Measurements from ENCODE around the gene GGN.
"Not testable (repeated sequence)": the region's sequence is repeated elsewhere in the genome, so short reads cannot be mapped to it uniquely, and the experiment has no call there.

The GGN gene

DNA sequence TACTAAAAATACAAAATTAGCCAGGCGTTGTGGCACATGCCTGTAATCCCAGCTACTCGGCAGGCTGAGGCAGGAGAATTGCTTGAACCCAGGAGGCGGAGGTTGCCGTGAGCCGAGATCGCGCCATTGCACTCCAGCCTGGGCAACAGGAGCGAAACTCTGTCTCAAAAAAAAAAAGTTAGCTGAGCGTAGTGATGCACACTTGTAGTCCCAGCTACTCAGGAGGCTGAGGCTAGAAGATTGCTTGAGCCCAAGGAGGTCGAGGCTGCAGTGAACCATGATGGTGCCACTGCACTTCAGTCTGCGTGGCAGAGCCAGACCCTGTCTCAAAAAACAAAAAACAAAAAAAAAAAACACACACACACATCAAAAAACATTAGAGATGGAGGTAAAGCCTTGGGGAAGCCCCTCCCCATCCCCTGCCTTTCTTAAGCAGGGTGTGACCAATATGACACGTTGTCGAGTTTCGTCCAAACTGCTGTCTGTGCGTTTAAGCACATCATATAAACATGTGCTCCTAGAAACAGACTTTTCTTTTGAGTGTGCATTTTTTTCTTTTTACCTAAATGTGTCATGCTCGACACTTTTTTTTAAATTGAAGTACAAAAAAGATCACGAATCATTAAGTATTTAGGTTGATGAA lies 39.3 kb upstream of the GGN start:
- not testable (repeated sequence) for H3K14ac ChIP-seq (ENCODE audit: low read length); H3K9me3 ChIP-seq (replicated peaks in 1 of 2; ENCODE audit: control insufficient read depth in 2 of 2, insufficient read depth in 1 of 2, low read depth in 1 of 2, low read length in 2 of 2)

DNA sequence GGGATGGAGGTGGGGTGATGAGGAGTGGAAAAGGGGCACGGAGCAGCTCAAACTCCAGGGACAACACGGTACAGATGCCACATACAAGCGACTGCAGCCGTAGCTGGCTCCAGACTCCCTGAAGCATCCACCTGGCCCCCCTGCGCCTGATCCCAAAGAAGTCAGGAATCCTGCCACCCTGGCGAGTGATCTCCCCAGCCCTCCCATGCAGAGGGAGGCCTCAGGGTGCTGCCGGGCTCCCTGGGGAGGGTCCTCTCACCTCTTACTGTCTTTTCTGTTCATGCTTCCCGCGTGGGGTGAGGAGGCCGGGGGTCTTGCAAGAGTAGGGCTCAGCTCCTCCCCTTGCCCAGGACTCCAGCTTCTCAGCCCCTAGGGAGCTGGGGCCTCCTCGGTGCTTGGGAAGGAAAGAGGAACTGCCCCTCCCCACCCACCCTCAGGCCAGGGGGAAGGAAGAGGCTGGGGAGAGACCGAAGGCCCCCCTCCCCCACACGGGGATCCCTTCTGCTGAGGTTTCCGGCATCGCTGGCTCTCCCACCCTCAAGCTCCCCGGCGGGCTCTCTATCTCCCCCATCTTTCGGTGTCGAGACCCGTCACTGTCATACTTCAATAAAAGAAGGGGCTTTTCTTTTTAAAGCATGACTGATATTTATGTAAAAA lies 38.1 kb upstream of the GGN start, which contains the start of gene RASGRP4:
Gene RASGRP4, minus strand, starts transcription at position 410 of the 657 bp plus-strand sequence. Its CDS starts 128 bp downstream, at position 282.
- Histone ChIP-seq H3K18ac (ENCODE audit: low read length) (peak within 1 kb of the TSS; percentile 9), H3K27ac (replicated peaks; ENCODE audit: low read length) (no peak within 1 kb of the TSS), H3K23ac (ENCODE audit: low read depth, low read length, poor library complexity) (no peak within 1 kb of the TSS), H3K4me2 (ENCODE audit: insufficient read depth, low read length, poor library complexity, severe bottlenecking) (no peak within 1 kb of the TSS), H2AFZ (ENCODE audit: low read length) (peak within 1 kb of the TSS; percentile 64), H3K4me3 (ENCODE audit: low read length in 2 of 2) (no peak within 1 kb of the TSS), H4K8ac (ENCODE audit: low read depth, low read length) (peak within 1 kb of the TSS; percentile 24), H2AK5ac (ENCODE audit: low read depth, low read length) (peak within 1 kb of the TSS; percentile 27), H4K91ac (ENCODE audit: low read depth, low read length, poor library complexity) (no peak within 1 kb of the TSS), H3K14ac (ENCODE audit: low read length) (peak within 1 kb of the TSS; percentile 38), H2BK120ac (ENCODE audit: low read depth, low read length) (no peak within 1 kb of the TSS), H2BK15ac (ENCODE audit: low read length) (peak within 1 kb of the TSS; percentile 97), H3K27me3 (ENCODE audit: control insufficient read depth in 3 of 3, insufficient read depth in 3 of 3, low read depth in 1 of 3, low read length in 3 of 3) (peaks cover 0 to 10% (median 0%) of the 10 kb centered on the region in 3 experiments), H3K79me1 (ENCODE audit: low read depth, low read length) (no peaks in the 10 kb centered on the region), H2BK12ac (ENCODE audit: low read length) (peak within 1 kb of the TSS; percentile 22), H3K9ac (ENCODE audit: low read depth, low read length, poor library complexity) (no peak within 1 kb of the TSS), H3K4me1 (ENCODE audit: control insufficient read depth in 2 of 2, insufficient read depth in 1 of 2, low read depth in 1 of 2, low read length in 2 of 2) (peaks cover 0 to 2% of the 10 kb centered on the region in 2 donors), H3K36me3 (replicated peaks in 1 of 2; ENCODE audit: control insufficient read depth in 2 of 2, insufficient read depth in 2 of 2, low read length in 2 of 2) (no peaks in the 10 kb centered on the region), H2BK5ac (ENCODE audit: low read length) (no peak within 1 kb of the TSS), H3K4ac (ENCODE audit: low read length) (peak within 1 kb of the TSS; percentile 66), H3K9me3 (replicated peaks in 1 of 2; ENCODE audit: control insufficient read depth in 2 of 2, insufficient read depth in 1 of 2, low read depth in 1 of 2, low read length in 2 of 2) (no peaks in the 10 kb centered on the region)
- DNase-seq (ENCODE audit: low spot score), result no peak
- no CpG with 5 or more reads among the region's 20 CpGs for WGBS, 2 donors (ENCODE audit: extremely low coverage in 2 of 2, insufficient read length in 2 of 2, insufficient replicate concordance in 1 of 2)

More for the DNA sequence above, 39.3 kb upstream of the GGN start:
- H3K4ac ChIP-seq (ENCODE audit: low read length); H2BK12ac ChIP-seq (ENCODE audit: low read length); H3K27ac ChIP-seq (replicated peaks; ENCODE audit: low read length); DNase-seq (ENCODE audit: low spot score); H3K4me3 ChIP-seq (ENCODE audit: low read length in 2 of 2); H2AFZ ChIP-seq (ENCODE audit: low read length); H3K23ac ChIP-seq (ENCODE audit: low read depth, low read length, poor library complexity); H3K36me3 ChIP-seq (replicated peaks in 1 of 2; ENCODE audit: control insufficient read depth in 2 of 2, insufficient read depth in 2 of 2, low read length in 2 of 2); H3K4me2 ChIP-seq (ENCODE audit: insufficient read depth, low read length, poor library complexity, severe bottlenecking); H3K79me1 ChIP-seq (ENCODE audit: low read depth, low read length); H3K18ac ChIP-seq (ENCODE audit: low read length); H3K9ac ChIP-seq (ENCODE audit: low read depth, low read length, poor library complexity); H3K27me3 ChIP-seq (ENCODE audit: control insufficient read depth in 3 of 3, insufficient read depth in 3 of 3, low read depth in 1 of 3, low read length in 3 of 3); H4K8ac ChIP-seq (ENCODE audit: low read depth, low read length); H2BK15ac ChIP-seq (ENCODE audit: low read length); H2BK120ac ChIP-seq (ENCODE audit: low read depth, low read length); H2AK5ac ChIP-seq (ENCODE audit: low read depth, low read length); H3K4me1 ChIP-seq (ENCODE audit: control insufficient read depth in 2 of 2, insufficient read depth in 1 of 2, low read depth in 1 of 2, low read length in 2 of 2); H2BK5ac ChIP-seq (ENCODE audit: low read length); H4K91ac ChIP-seq (ENCODE audit: low read depth, low read length, poor library complexity): not testable (repeated sequence)
- no CpG with 5 or more reads among the region's 17 CpGs for WGBS, 2 donors (ENCODE audit: extremely low coverage in 2 of 2, insufficient read length in 2 of 2, insufficient replicate concordance in 1 of 2)

DNA sequence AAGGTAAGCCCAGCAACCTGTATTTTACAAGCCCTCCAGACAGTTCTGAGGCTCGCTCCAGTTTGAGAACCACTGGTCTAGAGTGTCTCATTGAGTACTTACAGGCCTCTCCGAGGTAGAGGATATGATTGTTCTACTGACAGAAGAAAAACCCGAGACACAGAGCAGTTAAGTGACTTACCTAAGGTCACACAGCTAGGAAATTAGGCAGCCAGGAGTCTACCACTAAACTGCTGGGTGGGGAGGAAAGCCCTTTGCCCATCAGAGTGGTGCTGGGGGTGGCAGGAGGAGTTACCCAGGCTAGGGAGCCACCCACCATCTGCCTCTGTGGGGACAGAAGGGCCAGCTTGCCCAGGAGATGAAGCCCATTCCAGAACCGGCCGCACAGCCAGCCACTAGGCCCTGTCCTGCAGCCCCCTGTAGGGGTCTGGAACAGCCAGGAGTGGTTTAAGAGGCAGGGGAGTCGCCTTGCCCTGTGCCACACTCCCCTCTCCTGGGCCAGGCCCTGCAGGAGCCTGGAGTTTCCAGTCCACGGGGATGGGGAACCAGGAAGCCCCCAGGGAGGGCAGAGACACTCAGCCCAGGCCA lies 37.5 kb upstream of the GGN start:
- Histone ChIP-seq H3K9ac (ENCODE audit: low read depth, low read length, poor library complexity) (no peak overlapping the region), H3K36me3 (replicated peaks in 1 of 2; ENCODE audit: control insufficient read depth in 2 of 2, insufficient read depth in 2 of 2, low read length in 2 of 2) (no peaks in the 10 kb centered on the region), H2BK15ac (ENCODE audit: low read length) (peak overlapping the region; percentile 97), H4K91ac (ENCODE audit: low read depth, low read length, poor library complexity) (no peak overlapping the region), H3K23ac (ENCODE audit: low read depth, low read length, poor library complexity) (no peak overlapping the region), H2AFZ (ENCODE audit: low read length) (peak overlapping the region; percentile 64), H3K27ac (replicated peaks; ENCODE audit: low read length) (no peak overlapping the region), H2BK120ac (ENCODE audit: low read depth, low read length) (no peak overlapping the region), H2BK12ac (ENCODE audit: low read length) (peak overlapping the region; percentile 22), H3K79me1 (ENCODE audit: low read depth, low read length) (no peaks in the 10 kb centered on the region), H3K9me3 (replicated peaks in 1 of 2; ENCODE audit: control insufficient read depth in 2 of 2, insufficient read depth in 1 of 2, low read depth in 1 of 2, low read length in 2 of 2) (no peaks in the 10 kb centered on the region), H3K4me3 (ENCODE audit: low read length in 2 of 2) (no peak overlapping the region), H4K8ac (ENCODE audit: low read depth, low read length) (peak overlapping the region; percentile 24), H3K18ac (ENCODE audit: low read length) (peak overlapping the region; percentile 9), H3K4me1 (ENCODE audit: control insufficient read depth in 2 of 2, insufficient read depth in 1 of 2, low read depth in 1 of 2, low read length in 2 of 2) (peaks cover 0 to 2% of the 10 kb centered on the region in 2 donors), H3K14ac (ENCODE audit: low read length) (peak overlapping the region; percentile 38), H2BK5ac (ENCODE audit: low read length) (no peak overlapping the region), H2AK5ac (ENCODE audit: low read depth, low read length) (peak overlapping the region; percentile 27), H3K4ac (ENCODE audit: low read length) (peak overlapping the region; percentile 66), H3K4me2 (ENCODE audit: insufficient read depth, low read length, poor library complexity, severe bottlenecking) (no peak overlapping the region), H3K27me3 (ENCODE audit: control insufficient read depth in 3 of 3, insufficient read depth in 3 of 3, low read depth in 1 of 3, low read length in 3 of 3) (peaks cover 0 to 12% (median 0%) of the 10 kb centered on the region in 3 experiments)
- no CpG with 5 or more reads among the region's 7 CpGs for WGBS, 2 donors (ENCODE audit: extremely low coverage in 2 of 2, insufficient read length in 2 of 2, insufficient replicate concordance in 1 of 2)
- no peak for DNase-seq (ENCODE audit: low spot score)

DNA sequence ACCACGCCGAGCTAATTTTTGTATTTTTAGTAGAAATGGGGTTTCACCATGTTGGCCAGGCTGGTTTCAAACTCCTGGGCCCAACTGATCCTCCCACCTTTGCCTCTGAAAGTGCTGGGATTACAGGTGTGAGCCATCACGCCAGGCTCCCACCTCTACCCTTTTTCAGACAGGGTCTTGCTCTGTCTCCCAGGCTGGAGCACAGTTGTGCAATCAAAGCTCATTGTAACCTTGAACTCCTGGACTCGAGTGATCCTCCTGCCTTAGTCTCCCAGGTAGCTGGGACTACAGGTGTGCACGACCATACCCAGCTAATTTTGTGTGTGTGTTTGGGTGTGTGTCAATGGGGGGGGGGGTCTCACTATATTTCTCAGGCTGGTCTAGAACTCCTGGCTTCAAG lies 36.4 kb upstream of the GGN start:
- H3K4me1 ChIP-seq (ENCODE audit: control insufficient read depth in 2 of 2, insufficient read depth in 1 of 2, low read depth in 1 of 2, low read length in 2 of 2), result peaks cover 0 to 2% of the 10 kb centered on the region in 2 donors
- H3K79me1 ChIP-seq (ENCODE audit: low read depth, low read length), result no peaks in the 10 kb centered on the region
- no peak overlapping the region for H2BK120ac ChIP-seq (ENCODE audit: low read depth, low read length)
- no peak overlapping the region for H3K9ac ChIP-seq (ENCODE audit: low read depth, low read length, poor library complexity)
- H3K27me3 ChIP-seq (ENCODE audit: control insufficient read depth in 3 of 3, insufficient read depth in 3 of 3, low read depth in 1 of 3, low read length in 3 of 3), result peaks cover 0 to 22% (median 0%) of the 10 kb centered on the region in 3 experiments
- no peak overlapping the region for H4K8ac ChIP-seq (ENCODE audit: low read depth, low read length)
- H2AFZ ChIP-seq (ENCODE audit: low read length), result no peak overlapping the region
- no peak overlapping the region for H2BK12ac ChIP-seq (ENCODE audit: low read length)
- H3K27ac ChIP-seq (replicated peaks; ENCODE audit: low read length), result no peak overlapping the region
- no peak overlapping the region for H2BK15ac ChIP-seq (ENCODE audit: low read length)
- no peak overlapping the region for H2AK5ac ChIP-seq (ENCODE audit: low read depth, low read length)
- no peak overlapping the region for H3K4me3 ChIP-seq (ENCODE audit: low read length in 2 of 2)
- H3K23ac ChIP-seq (ENCODE audit: low read depth, low read length, poor library complexity), result no peak overlapping the region
- no peaks in the 10 kb centered on the region for H3K9me3 ChIP-seq (replicated peaks in 1 of 2; ENCODE audit: control insufficient read depth in 2 of 2, insufficient read depth in 1 of 2, low read depth in 1 of 2, low read length in 2 of 2)
- no peak overlapping the region for H2BK5ac ChIP-seq (ENCODE audit: low read length)
- no CpG with 5 or more reads among the region's 5 CpGs for WGBS, 2 donors (ENCODE audit: extremely low coverage in 2 of 2, insufficient read length in 2 of 2, insufficient replicate concordance in 1 of 2)
- H3K14ac ChIP-seq (ENCODE audit: low read length), result no peak overlapping the region
- H3K4me2 ChIP-seq (ENCODE audit: insufficient read depth, low read length, poor library complexity, severe bottlenecking), result no peak overlapping the region
- no peak overlapping the region for H3K4ac ChIP-seq (ENCODE audit: low read length)
- no peak overlapping the region for H3K18ac ChIP-seq (ENCODE audit: low read length)
- H4K91ac ChIP-seq (ENCODE audit: low read depth, low read length, poor library complexity), result no peak overlapping the region
- DNase-seq (ENCODE audit: low spot score), result no peak
- no peaks in the 10 kb centered on the region for H3K36me3 ChIP-seq (replicated peaks in 1 of 2; ENCODE audit: control insufficient read depth in 2 of 2, insufficient read depth in 2 of 2, low read length in 2 of 2)
